Fibroblast of skin of scalp (primary cell): ENCODE results near the gene CFAP20DC. TPM values are rescaled to one million over a fixed set of nuclear protein-coding genes. Genes with fewer than 3 reads are reported as not detected.
"Not testable (repeated sequence)": the region's sequence is repeated elsewhere in the genome, so short reads cannot be mapped to it uniquely, and the experiment has no call there.

ENCODE experiments used
- DNase-seq: peaks from one replicate; pipeline ENCODE4 v3.0.0-alpha.2; 2013
- polyA plus RNA-seq, 2 experiments: library from polyadenylated mRNA; unstranded; fragments of 120-200 nt; gene quantifications; one replicate each; pipeline ENCODE4 v1.2.1, GENCODE V29; 2013; ENCODE audit not compliant: insufficient read length in 2 of 2

Gene CFAP20DC
- 3.2 TPM for polyA plus RNA-seq (2013, experiment 1 of 2; ENCODE audit: insufficient read length)
- polyA plus RNA-seq (2013, experiment 2 of 2; ENCODE audit: insufficient read length): 2.3 TPM

DNA sequence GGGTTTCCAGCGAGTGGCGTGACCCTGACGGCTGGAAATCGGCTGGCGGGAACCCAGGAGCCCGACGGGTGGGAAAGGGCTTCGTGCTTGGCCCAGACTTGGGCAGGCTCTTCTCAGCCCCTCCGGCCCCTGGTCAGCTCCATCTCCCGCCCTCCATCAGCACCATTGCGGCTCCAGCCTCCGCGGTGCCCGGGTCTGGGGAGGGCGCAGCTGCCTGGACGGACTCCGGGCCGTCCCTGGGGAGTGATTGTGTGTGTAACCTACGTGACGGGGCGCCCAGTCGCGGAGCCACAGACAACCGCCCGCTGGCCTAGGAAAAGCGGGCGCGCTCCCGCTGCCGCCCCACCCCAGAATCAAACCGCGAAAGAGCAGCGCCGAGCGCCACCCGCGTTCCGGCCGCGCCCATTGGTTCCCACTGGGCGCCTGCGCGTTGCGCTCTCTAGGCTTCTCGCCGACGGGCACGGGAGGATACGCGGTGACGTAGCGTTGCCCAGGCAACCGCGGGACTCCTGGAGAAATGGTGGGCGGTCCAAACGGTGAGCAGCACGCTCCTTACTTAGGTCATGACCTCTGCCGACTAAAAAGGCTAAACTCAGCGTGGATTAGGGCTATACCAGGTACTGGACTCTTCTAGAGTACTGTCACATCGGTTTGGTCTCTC lies at the start of gene CFAP20DC:
CFAP20DC (minus strand) TSS at position 355 of the 661 bp plus-strand sequence. CDS start 394 bp downstream, outside the sequence.
- DNase-seq: peak; percentile 95

DNA sequence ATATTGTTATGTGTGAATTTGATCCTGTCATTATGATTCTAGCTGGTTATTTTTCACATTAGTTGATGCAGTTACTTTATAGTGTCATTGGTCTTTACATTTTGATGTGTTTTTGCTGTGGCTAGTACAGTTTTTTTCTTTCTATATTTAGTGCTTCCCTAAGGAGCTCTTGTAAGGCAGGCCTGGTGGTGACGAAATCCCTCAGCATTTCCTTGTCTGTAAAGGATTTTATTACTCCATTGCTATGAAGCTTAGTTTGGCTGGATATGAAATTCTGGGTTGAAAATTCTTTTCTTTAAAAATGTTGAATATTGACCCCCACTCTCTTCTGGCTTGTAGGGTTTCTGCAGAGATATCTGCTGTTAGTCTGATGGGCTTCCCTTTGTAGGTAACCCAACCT lies 48.7 kb upstream of the CFAP20DC start:
- DNase-seq: not testable (repeated sequence)

- DNase-seq: no peak
These were observed 44.6 kb upstream of the CFAP20DC start for GRCh38 chr3:59094446-59094845.

DNA sequence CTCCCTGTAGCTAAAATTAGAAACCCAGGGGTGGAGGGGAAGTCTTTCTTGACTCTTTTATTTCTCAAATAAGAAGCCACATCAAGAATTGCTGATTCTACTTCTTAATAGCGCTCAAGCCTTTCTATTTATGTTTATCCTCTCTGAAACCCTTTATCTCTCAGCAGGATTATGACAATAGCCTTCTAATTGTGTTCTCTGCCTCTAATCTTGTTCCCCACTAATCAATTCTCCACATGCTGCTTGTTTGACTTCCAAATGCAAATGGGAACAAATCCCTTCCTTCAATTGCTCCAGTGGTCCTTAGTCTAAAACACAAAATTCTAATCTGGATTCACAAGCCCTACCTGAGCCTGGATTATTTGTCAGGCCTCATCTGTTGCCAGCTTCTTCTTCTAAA lies 43.7 kb upstream of the CFAP20DC start:
- no peak for DNase-seq

DNA sequence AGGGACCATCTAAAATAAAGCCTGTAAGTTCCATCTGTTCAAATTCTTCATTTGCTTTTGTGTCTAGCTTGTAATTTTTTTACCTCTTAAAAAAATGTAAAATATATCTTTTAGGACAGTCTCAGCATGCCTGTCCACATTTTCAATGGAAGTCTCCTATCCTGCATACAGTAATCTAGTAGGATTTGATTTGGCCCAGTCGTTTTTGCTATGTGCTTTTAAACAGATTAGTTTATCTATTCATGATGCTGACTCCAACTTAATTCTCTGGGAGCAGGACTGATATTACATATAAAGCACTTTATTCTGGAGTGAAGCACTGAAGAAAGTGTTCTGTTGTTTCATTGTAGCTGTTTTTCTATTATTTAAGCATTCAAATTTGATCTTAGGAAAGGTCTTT lies 38.9 kb upstream of the CFAP20DC start:
- no peak for DNase-seq

GRCh38 chr3:59085976-59086375 lies 36.2 kb upstream of the CFAP20DC start:
- DNase-seq: no peak

DNA sequence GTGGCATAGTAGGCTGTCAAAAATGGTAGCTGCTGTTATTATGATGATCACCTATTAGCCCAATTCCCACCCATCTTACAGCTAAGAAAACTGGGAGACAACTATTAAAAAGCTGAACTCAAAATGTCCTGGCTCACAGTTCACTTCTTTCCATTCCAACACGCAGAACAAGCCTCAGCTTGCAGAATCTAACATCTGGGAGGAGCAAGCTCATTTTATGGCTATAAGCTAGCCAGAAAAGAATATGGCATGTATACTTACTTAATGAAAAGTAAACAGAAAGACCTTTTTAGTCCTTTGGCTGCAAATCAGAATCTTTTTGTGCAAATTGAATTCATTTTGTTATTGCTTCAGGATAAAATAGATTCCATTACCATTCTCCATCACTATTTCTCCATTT lies 34.8 kb upstream of the CFAP20DC start:
- DNase-seq: peak; percentile 11

DNA sequence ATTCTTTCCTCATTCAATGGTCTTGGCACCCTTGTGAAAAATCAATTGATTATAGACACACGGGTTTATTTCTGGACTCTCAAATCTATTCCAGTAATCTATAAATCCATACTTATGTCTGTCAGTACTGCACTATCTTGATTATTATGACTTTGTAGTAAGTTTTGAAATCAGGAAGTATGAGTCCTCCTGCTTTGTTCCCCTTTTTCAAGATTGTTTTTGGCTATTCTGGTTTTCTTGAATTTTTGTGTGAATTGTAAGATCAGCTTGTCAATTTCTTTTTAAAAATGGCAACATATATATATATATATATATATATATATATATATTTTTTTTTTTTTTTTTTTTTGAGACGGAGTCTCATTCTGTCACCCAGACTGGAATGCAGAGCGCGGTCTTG lies 32.3 kb upstream of the CFAP20DC start:
- DNase-seq: no peak

- DNase-seq: no peak
These were observed 31.2 kb upstream of the CFAP20DC start for GRCh38 chr3:59081071-59081470.

DNA sequence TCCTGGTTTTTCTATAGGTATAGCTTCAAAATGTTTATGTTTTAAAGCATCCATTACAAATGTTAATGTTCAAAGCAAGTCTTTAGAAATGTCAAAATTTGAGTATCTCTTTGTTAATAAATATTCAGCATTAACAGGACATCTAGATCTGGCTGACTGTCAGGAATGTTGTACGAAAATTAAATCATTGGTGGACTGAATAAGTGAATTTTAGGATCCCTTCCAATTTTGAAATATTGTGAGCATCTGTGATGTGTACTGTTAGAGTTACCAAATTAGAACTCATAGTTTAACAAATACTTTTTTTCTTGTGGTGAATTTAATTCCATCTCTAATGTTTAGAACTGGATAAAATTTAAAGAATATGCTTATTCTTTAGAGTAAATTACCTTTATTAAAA lies 30.1 kb upstream of the CFAP20DC start:
- DNase-seq: no peak

DNA sequence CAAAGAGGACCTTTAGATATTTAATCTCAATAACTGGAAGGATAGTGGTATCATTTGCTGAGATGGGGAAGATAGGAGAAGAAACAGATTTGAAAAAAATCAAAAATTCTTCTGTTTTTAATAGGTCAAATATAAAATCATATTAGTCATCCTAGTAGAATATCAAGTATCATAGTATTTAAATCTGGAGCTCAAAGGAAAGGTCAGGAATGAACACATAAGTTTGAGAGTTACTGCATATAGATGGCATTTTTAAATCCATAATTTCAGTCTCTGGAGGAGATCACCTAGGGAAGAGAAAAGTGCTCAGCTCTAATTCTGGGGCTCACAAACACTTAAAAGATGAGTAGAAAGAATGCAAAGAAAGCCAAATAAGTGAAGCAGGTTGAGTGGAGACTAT lies 24.9 kb upstream of the CFAP20DC start:
- DNase-seq: no peak

GRCh38 chr3:59072681-59073080 lies 22.9 kb upstream of the CFAP20DC start:
- DNase-seq: peak; percentile 11

DNA sequence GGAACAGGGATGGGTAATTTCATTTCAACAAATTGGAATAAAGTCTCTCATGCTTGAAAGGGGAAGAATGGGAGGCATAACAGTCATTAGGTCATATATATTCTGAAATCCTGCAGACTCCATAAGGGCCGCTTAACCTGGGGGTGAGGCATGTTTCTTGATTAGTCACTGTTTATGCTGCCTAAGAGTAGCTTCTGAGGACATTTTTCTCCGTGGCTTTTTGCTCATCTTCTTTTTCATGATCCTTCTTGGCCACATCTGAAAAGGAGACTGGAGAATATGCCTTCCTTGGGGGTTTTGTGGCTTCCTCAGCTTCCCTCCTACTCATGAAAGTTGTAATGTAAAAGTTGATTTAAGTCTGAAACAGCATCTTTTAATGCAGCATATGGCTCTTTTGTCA lies 20.0 kb upstream of the CFAP20DC start:
- DNase-seq: peak; percentile 12

DNA sequence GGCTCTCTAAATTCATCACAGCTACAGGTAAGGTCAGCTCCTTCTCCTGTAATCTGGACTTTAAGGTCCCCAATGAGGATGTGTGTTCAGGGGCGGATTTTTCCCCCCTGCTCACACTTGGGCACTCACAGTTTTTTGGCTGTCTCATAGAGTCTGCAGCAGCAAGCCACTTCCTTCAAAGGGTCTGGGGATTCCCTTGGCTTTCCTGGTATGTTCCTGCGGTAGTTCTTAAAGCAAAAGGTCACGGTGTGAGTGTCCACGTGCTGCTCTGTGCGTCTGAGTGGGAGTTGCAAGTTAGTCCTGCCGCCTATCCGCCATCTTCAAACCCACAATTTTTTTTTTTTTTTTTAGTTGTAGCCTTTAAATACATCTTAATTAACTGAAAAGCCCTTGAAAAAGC lies 15.4 kb upstream of the CFAP20DC start:
- DNase-seq: no peak

DNA sequence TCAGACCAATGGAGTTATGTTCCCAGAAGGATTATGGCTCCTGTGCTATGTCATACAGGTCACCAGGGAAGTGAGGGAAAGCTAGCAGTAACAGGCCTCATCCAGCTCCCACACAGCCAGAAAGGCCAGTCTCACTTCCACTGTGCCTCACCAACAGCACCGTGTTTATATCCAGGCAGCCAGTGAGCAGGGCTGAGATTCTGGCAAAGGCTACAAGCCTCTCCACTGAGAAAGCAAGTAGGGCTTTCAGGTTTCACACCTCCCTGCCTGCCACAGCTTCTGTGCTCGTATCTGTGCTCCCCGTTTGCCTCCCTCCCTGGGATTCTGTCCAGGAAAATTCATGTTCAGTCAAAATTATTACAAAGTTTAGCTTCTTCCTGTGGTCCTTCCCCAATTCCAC lies 14.9 kb upstream of the CFAP20DC start:
- DNase-seq: no peak

GRCh38 chr3:59064276-59064675 lies 14.5 kb upstream of the CFAP20DC start:
- DNase-seq: no peak

- DNase-seq: peak; percentile 60
These were observed 6.9 kb upstream of the CFAP20DC start for GRCh38 chr3:59056706-59057105.

GRCh38 chr3:59052803-59053411 lies 3.1 kb upstream of the CFAP20DC start:
- peak; percentile 51 for DNase-seq

DNA sequence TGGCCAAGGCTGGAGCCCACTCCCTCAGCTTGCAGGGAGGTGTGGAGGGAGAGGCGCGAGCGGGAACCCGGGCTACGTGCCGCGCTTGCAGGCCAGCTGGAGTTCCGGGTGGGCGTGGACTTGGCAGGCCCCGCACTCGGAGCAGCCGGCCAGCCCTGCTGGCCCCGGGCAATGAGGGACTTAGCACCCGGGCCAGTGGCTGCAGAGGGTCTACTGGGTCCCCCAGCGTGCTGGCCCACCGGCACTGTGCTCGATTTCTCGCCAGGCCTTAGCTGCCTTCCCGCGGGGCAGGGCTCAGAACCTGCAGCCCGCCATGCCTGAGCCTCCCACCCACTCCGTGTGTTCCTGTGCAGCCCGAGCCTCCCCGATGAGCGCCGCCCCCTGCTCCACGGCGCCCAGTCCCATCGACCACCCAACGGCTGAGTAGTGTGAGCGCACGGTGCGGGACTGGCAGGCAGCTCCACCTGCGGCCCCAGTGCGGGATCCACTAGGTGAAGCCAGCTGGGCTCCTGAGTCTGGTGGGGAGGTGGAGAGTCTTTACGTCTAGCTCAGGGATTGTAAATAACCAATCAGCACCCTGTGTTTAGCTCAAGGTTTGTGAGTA lies 1.1 kb upstream of the CFAP20DC start:
- not testable (repeated sequence) for DNase-seq

DNA sequence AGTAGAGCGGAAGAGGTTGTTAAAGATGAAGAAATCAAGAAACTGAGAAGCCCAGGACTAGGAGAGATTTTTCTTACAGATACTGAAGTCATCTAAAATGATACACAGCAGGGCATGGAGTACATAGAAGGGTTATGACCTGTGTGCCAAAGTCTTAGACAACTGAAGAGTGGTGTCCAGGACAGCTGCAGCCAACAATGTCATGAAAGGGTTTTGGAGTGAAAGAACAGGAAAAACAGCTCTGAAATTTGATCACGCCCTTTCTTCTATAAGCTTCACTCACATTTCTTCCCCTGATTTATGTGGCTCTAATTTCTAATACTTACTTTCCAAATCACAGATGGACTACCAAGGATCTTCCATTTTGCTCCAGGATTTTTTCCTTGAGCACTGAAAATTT lies 3.0 kb downstream of the CFAP20DC start:
- no peak for DNase-seq

DNA sequence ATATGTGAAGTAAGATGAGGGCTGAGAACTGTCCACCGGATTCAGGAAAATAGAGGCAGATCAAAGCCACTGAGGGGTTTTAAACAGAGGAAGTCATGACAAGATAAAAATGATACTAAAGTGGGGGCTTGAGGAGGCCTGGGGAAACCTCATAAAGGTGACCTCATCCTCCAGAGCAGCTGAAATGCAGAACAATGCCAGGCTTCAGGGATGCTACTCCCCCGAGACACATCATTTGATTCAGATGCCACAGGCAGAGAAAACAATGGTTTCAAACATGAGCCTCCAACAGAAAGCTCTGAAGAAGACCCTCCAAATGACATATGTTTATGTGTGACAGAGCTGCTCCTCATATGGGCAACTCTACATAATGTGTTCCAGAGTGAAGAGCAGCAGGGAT lies 6.4 kb downstream of the CFAP20DC start:
- DNase-seq: peak; percentile 9

- DNase-seq: peak; percentile 9
These were observed 8.9 kb downstream of the CFAP20DC start for GRCh38 chr3:59040902-59041301.

DNA sequence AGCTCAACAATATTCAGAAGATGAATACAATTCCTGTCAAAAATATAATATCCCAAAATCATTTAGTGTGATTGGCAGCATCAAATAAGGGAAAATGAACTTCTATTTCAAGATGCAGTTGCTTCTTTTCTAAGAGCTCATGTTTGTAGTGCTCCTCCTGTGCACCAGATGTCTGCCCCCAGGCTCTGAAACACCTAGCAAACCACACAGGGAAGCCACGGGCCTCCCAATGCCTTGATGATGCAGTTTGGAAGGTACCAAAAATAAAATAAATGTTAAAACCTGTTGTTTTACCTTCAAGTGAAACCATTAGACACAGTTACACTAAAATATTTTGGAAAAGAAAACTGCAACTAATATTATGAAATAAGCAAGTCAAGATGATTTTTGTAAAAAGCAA lies 22.2 kb downstream of the CFAP20DC start:
- no peak for DNase-seq

DNA sequence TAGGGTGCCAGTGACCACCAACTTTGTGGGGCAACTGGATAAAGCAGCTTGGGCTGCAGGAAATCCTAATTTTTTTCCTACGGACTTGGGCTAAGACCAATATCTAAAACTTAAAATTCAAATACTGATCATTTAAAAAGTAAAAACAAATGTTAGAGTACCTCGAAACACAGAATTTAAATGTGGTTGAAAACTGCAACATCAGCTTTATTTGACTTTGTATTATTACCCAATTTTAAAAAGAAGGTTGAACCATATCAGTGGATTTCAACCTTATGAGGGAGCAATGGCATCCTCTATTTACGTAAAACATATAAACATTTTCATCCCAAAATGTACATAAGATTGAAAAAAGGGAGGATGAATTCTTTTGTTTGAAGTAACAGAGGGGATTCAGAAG lies 26.2 kb downstream of the CFAP20DC start:
- no peak for DNase-seq
